Prostate gland (tissue), 2 donors: Measurements from ENCODE around the gene LGALS8. TPM values are rescaled to one million over a fixed set of nuclear protein-coding genes. Genes with fewer than 3 reads are reported as not detected.
"Not testable (repeated sequence)": the region's sequence is repeated elsewhere in the genome, so short reads cannot be mapped to it uniquely, and the experiment has no call there.

Experiments
- DNase-seq: peaks from one replicate; pipeline ENCODE4 v3.0.0-alpha.2; 2019; ENCODE audit warnings: low spot score
- H3K27ac ChIP-seq, 2 donors: fragments of 200-600 bp; sonication (generic); 2 replicates each; pipeline ENCODE4 v1.5.1; 2017 to 2019
- H3K27me3 ChIP-seq: fragments of 200-600 bp; sonication (generic); replicated peaks from 2 replicates; pipeline ENCODE4 v1.5.1; 2019; ENCODE audit not compliant: insufficient read depth
- H3K36me3 ChIP-seq, 2 donors: fragments of 200-600 bp; sonication (generic); 1 replicate in 1 of 2; 2 replicates in 1 of 2; pipeline versions ENCODE4 v1.5.1 to v1.8.1; 2017 to 2019
- H3K4me1 ChIP-seq: fragments of 200-600 bp; sonication (generic); replicated peaks from 2 replicates; pipeline ENCODE4 v1.5.1; 2019
- H3K4me3 ChIP-seq, 2 donors: fragments of 200-600 bp; sonication (generic); 2 replicates each; pipeline ENCODE4 v1.5.1; 2017 to 2019
- H3K9me3 ChIP-seq: fragments of 200-600 bp; sonication (generic); 2 replicates; pipeline ENCODE4 v1.5.1; 2017
- POLR2A ChIP-seq: fragments of 450-650 bp; IDR thresholded peaks from one replicate; pipeline ENCODE4 v1.6.1; 2016; ENCODE audit warnings: antibody characterized with exemption, mild to moderate bottlenecking
- POLR2AphosphoS5 ChIP-seq: sonication (generic); formaldehyde crosslinking; IDR thresholded peaks from one replicate; pipeline ENCODE4 v1.6.1; 2017; ENCODE audit warnings: antibody characterized with exemption
- WGBS: methylation state at CpG from one replicate; pipeline ENCODE4 v1.1.5; 2018; 5-methylcytosine and 5-hydroxymethylcytosine counted together
- intact Hi-C: fragments of 100-400 bp; cut with DNase I; formaldehyde crosslinking; loops from one replicate; pipeline ENCODE4 v1.14.2; 2022
- total RNA-seq, 2 donors: library from RNA; depleted of rRNA; stranded (reverse); fragments of >200 nt; gene quantifications; one replicate each; pipeline ENCODE4 v1.1.0, GENCODE V29; 2016
- TF ChIP-seq, protein P1 (sequence below), 4 experiments: fragments of 200-600 bp in 2 of 4; fragments of 450-650 bp in 2 of 4; sonication (generic) in 2 of 4; IDR thresholded peaks; 1 replicate in 3 of 4; 2 replicates in 1 of 4; pipeline ENCODE4 v1.5.1; 2016 to 2019; ENCODE audit warnings: antibody characterized with exemption in 4 of 4, mild to moderate bottlenecking in 2 of 4, moderate library complexity in 2 of 4

The LGALS8 gene
- total RNA-seq, 2 donors from 2014 or later, result 86.0 to 119 TPM

DNA sequence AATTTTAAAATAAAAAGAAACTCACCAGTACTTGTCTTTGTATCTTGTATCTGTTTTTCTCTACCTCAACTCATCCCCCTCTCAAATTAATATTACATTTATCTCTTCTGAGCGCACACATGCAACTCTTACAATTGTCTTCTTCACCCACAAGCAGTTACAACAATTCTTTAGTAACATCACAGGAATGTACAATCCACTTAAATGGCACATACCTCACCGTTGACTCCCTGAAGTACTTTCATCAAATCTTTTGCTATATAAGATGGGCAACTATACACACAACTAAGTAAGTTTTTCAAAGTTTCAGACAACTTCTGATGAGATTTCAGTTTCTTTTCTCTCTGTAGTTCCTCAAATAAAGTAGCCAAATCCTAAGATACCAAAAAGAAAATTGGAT is 52.2 kb downstream of the LGALS8 start:
- Histone ChIP-seq H3K9me3 (no peaks in the 10 kb centered on the region), H3K27ac (no peak overlapping the region), H3K4me3 (no peak overlapping the region), H3K27me3 (no peaks in the 10 kb centered on the region), H3K4me1 (no peaks in the 10 kb centered on the region), H3K36me3 (peaks cover 0 to 3% of the 10 kb centered on the region in 2 donors)
- no peak for DNase-seq
- TF ChIP-seq POLR2A (no peak), POLR2AphosphoS5 (no peak)
- TF ChIP-seq, protein P1, sequence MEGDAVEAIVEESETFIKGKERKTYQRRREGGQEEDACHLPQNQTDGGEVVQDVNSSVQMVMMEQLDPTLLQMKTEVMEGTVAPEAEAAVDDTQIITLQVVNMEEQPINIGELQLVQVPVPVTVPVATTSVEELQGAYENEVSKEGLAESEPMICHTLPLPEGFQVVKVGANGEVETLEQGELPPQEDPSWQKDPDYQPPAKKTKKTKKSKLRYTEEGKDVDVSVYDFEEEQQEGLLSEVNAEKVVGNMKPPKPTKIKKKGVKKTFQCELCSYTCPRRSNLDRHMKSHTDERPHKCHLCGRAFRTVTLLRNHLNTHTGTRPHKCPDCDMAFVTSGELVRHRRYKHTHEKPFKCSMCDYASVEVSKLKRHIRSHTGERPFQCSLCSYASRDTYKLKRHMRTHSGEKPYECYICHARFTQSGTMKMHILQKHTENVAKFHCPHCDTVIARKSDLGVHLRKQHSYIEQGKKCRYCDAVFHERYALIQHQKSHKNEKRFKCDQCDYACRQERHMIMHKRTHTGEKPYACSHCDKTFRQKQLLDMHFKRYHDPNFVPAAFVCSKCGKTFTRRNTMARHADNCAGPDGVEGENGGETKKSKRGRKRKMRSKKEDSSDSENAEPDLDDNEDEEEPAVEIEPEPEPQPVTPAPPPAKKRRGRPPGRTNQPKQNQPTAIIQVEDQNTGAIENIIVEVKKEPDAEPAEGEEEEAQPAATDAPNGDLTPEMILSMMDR (IDR thresholded peaks at IDR 0.05), result no peak
- 59% methylated on average over 2 of the region's 2 CpGs for WGBS
- intact Hi-C loops, result no loop called here

DNA sequence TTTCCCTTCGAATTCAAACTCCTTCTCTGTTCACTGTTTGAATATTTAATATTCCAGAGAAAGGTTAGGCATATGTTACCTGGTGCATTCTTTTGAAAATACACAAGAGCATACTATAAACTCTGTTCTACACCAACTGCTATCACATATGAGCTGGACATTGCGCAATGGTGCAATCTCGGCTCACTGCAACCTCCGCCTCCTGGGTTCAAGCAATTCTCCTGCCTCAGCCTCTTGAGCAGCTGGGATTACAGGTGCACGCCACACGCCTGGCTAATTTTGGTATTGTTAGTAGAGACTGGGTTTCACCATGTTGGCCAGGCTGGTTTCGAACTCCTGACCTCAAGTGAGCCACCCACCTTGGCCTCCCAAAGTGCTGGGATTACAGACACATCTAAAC is 53.3 kb downstream of the LGALS8 start:
- DNase-seq, H3K9me3 ChIP-seq, H3K27ac ChIP-seq, H3K4me3 ChIP-seq, H3K36me3 ChIP-seq, intact Hi-C loops, H3K4me1 ChIP-seq, H3K27me3 ChIP-seq: not testable (repeated sequence)
- WGBS, result 90% methylated on average over 7 of the region's 7 CpGs

DNA sequence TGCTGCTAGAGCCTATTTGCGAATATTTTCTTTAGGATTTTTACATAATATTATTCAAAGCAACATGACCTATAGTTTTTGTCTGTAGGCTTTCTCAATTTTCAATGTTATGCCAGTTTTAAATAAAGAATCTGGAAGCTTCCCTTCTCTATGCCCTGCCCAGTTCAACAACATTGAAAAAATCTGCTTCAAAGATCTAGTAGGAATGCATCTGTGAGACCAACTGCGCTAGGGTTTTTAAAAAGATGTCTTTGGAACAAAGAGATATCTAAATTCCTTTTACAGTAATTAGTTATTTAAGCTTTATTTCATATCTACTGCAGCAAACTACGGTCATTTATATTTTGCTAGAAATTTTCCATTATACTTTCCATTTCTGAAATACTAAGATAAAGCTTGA is 54.9 kb downstream of the LGALS8 start:
- WGBS, result 96% methylated on average over 3 of the region's 3 CpGs
- no peak for TF ChIP-seq POLR2AphosphoS5
- TF ChIP-seq, protein P1 (IDR thresholded peaks at IDR 0.05), result no peak
- TF ChIP-seq POLR2A, result no peak
- DNase-seq, result no peak
- no peaks in the 10 kb centered on the region for H3K36me3 ChIP-seq
- intact Hi-C loops, result no loop called here
- no peak overlapping the region for H3K27ac ChIP-seq
- H3K4me3 ChIP-seq, result no peak overlapping the region
- H3K9me3 ChIP-seq, result no peaks in the 10 kb centered on the region
- no peaks in the 10 kb centered on the region for H3K27me3 ChIP-seq
- H3K4me1 ChIP-seq, result no peaks in the 10 kb centered on the region

DNA sequence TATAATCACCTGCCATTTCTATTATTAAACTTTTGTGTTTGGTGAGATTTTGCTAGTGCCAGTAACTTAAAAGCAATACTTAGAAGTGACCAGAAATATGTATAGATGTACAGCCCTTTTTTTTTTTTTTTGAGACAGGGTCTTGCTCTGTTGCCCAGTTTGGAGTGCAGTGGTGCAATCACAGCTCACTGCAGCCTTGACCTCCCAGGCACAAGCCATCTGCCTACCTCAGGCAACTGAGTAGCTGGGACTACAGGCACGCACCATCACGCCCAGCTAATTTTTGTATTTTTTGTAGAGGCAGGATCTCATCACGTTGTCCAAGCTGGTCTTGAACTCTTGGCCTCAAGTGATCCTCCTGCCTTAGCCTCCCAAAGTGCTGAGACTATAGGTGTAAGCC is 56.6 kb downstream of the LGALS8 start:
- H3K36me3 ChIP-seq, result not testable (repeated sequence)

DNA sequence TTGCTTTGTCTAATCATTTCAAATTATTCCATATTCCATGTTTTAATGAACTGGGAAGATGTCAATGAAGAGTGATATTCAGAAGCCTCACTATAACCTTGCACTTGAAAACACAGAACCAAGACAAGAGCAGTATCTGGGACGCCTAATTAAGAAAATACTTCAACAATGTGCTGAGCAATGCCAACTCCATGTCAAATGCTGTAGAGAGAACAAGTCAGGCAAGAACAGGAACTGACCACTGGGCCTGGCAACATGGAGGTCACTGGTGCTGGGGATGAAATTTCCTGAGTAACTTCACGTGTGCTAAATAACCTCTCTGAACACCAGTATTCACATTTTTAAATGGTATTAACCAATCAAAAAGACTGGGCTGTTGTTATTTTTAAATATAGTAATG is 57.7 kb downstream of the LGALS8 start:
- DNase-seq, result no peak
- TF ChIP-seq POLR2AphosphoS5 (no peak), POLR2A (no peak)
- TF ChIP-seq, protein P1 (IDR thresholded peaks at IDR 0.05), result no peak
- H3K4me1 ChIP-seq, result no peaks in the 10 kb centered on the region
- H3K9me3 ChIP-seq, result no peaks in the 10 kb centered on the region
- no peak overlapping the region for H3K4me3 ChIP-seq
- H3K36me3 ChIP-seq, result no peaks in the 10 kb centered on the region
- intact Hi-C loops, result no loop called here
- 89% methylated on average over 2 of the region's 2 CpGs for WGBS
- H3K27me3 ChIP-seq, result no peaks in the 10 kb centered on the region
- H3K27ac ChIP-seq, result no peak overlapping the region

More for the DNA sequence above, 56.6 kb downstream of the LGALS8 start:
- 94% methylated on average over 3 of the region's 3 CpGs for WGBS
- intact Hi-C loops, DNase-seq, H3K4me3 ChIP-seq, H3K4me1 ChIP-seq, H3K27me3 ChIP-seq, H3K9me3 ChIP-seq, H3K27ac ChIP-seq: not testable (repeated sequence)

DNA sequence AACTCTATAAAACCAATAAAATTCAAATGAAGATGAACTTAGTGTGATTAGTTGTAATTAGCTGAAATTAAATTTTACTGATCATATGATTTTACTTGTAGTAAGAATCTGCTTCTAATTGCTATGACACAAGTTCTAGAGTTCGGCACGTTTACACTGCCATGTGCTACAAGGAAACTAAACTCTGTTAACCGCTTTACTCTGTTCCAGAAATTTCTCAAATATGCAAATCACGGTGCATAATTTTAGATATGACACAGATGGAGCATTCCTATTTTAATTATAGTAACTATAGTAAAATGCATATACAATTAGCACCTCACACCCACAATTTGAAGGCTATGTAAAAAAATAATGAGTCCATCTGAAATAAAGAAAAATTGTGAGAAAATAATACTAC is 65.7 kb downstream of the LGALS8 start:
- DNase-seq, result no peak
- TF ChIP-seq POLR2A (no peak), POLR2AphosphoS5 (no peak)
- TF ChIP-seq, protein P1 (IDR thresholded peaks at IDR 0.05), result no peak
- no peak overlapping the region for H3K4me3 ChIP-seq
- H3K9me3 ChIP-seq, result no peaks in the 10 kb centered on the region
- WGBS, result 90% methylated on average over 4 of the region's 4 CpGs
- H3K27ac ChIP-seq, result no peak overlapping the region
- intact Hi-C loops, result no loop called here
- no peaks in the 10 kb centered on the region for H3K4me1 ChIP-seq
- no peaks in the 10 kb centered on the region for H3K27me3 ChIP-seq
- no peaks in the 10 kb centered on the region for H3K36me3 ChIP-seq
